NCI-H82 (cell line): ENCODE measurements around the gene ANKHD1.
"Not testable (repeated sequence)": the region's sequence is repeated elsewhere in the genome, so short reads cannot be mapped to it uniquely, and the experiment has no call there.

Experiments
- DNase-seq: peaks from one replicate; lab custom pipeline; 2025; lab: John Stamatoyannopoulos, UW

The ANKHD1 gene

GRCh38 chr5:140427726-140428125 is 26.1 kb downstream of the ANKHD1 start:
- not testable (repeated sequence) for DNase-seq

GRCh38 chr5:140429724-140430123 is 28.1 kb downstream of the ANKHD1 start:
- no peak for DNase-seq

GRCh38 chr5:140432212-140432611 is 30.6 kb downstream of the ANKHD1 start:
- DNase-seq = no peak

GRCh38 chr5:140432916-140433315 is 31.3 kb downstream of the ANKHD1 start:
- no peak for DNase-seq

GRCh38 chr5:140457368-140457767 is 55.7 kb downstream of the ANKHD1 start:
- not testable (repeated sequence) for DNase-seq

GRCh38 chr5:140466981-140467742 is 65.5 kb downstream of the ANKHD1 start:
- DNase-seq = no peak

- DNase-seq = no peak
Measured at GRCh38 chr5:140468188-140468587, 66.6 kb downstream of the ANKHD1 start.

GRCh38 chr5:140469259-140469658 is 67.6 kb downstream of the ANKHD1 start:
- DNase-seq = no peak

- no peak for DNase-seq
Measured at GRCh38 chr5:140480310-140481014, 78.8 kb downstream of the ANKHD1 start.

- no peak for DNase-seq
Measured at GRCh38 chr5:140481758-140482157, 80.1 kb downstream of the ANKHD1 start.

GRCh38 chr5:140483055-140483454 is 81.4 kb downstream of the ANKHD1 start:
- no peak for DNase-seq

- DNase-seq = not testable (repeated sequence)
Measured at GRCh38 chr5:140488141-140488540, 86.5 kb downstream of the ANKHD1 start.

- no peak for DNase-seq
Measured at GRCh38 chr5:140488914-140489313, 87.3 kb downstream of the ANKHD1 start.

- no peak for DNase-seq
Measured at GRCh38 chr5:140497897-140498296, 96.3 kb downstream of the ANKHD1 start.

- DNase-seq = no peak
Measured at GRCh38 chr5:140498591-140498990, 97.0 kb downstream of the ANKHD1 start.

GRCh38 chr5:140502834-140503233 is 101.2 kb downstream of the ANKHD1 start:
- no peak for DNase-seq

GRCh38 chr5:140509898-140510297 is 108.3 kb downstream of the ANKHD1 start:
- no peak for DNase-seq

- DNase-seq = no peak
Measured at GRCh38 chr5:140513124-140513523, 111.5 kb downstream of the ANKHD1 start.

- DNase-seq = no peak
Measured at GRCh38 chr5:140524003-140524402, 122.4 kb downstream of the ANKHD1 start.

- no peak for DNase-seq
Measured at GRCh38 chr5:140540227-140540626, 138.6 kb downstream of the ANKHD1 start.

GRCh38 chr5:140542972-140543371 is 141.3 kb downstream of the ANKHD1 start:
- DNase-seq = no peak

GRCh38 chr5:140544986-140545385 is 143.4 kb downstream of the ANKHD1 start:
- DNase-seq = no peak

GRCh38 chr5:140545606-140546005 is 144.0 kb downstream of the ANKHD1 start:
- no peak for DNase-seq
